ENCODE measurements around the gene TMEM147.

TMEM147 gene

DNA sequence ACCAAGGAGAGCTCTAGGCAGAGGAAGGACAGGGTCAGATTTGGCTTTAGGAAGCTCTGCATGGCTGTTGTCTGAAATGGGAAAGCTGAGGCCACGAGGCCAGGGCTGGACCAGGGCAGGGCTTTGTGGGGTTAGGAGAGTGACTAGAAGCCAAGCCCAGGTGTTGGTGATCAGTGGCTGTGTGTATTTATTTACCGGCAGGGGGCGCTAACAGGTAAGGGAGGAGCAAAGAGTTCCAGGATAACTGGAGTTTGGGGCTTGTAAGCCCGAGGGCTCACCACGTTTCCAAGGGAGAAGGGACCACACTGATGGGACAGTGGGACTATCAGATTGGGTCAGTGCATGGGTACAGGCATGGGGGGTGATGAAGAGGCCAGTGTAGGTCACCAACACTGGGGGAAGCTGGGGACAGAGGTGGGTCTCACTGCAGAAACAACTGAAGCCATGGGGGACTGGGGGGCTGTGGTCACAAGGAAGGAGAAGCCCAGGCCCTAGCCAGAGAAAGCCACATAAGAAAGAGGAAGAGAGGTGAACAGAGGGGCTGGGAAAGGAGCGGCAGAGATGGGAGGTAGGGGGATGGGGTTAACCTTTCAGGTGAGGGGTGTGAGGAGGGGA, 3.9 kb downstream of the TMEM147 start:
- peak; percentile 65 for DNase-seq (ENCODE audit: low spot score)

DNA sequence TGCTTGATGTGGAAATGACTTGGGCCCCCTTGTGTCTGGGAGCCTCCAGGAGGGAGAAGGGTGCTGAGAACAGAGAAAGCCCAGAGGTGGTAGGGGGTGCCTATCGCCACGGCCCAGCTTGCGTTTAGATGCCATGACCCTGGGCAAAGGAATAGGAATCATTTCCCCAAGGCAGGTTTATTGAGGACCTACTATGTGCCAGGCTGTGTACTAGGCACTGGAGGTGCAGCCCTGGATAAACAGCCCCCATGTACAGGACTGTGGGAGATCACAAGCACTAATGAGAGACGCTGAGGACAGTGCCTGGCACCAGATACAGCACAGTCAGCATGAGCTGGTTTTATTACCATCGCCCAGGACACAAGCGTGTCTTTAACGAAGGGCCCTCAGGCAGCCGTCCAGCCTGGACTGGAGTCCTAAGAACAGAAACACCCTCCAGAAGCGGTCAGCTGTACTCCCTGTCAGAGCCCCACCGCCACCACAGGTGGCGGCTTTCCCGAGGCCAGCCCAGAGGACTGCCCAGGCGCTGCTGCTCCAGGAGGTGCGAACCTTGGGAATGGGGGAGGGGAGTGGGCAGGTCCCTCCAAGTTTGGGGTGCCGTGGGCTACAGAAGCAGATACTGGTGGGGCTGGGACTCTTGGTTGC, 4.6 kb downstream of the TMEM147 start:
- no peak for DNase-seq (ENCODE audit: low spot score)

GRCh38 chr19:35551091-35551810, 5.8 kb downstream of the TMEM147 start:
- DNase-seq (ENCODE audit: low spot score): no peak

GRCh38 chr19:35552534-35553384, 7.3 kb downstream of the TMEM147 start:
- DNase-seq (ENCODE audit: low spot score): no peak

- DNase-seq (ENCODE audit: low spot score): no peak
Measured at GRCh38 chr19:35553385-35554000, 8.1 kb downstream of the TMEM147 start.

DNA sequence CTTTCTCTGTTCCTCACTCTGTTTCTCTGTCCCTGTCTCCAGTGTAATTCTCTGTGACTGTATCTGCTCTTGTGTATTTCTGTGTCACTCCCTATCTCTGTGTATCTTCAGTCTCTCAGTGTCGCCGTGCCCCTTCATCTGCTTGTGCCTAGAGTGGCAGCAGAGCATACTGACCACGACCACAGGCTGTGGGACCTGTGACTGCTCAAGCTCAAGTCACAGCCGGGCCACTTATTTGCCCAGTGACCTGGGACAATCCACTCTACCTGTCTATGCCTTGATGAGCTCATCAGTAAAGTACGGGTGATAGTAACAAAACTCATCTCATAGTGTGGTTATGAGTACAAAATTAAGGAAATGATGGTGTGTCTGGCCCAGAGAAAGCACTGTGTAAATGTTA, 8.7 kb downstream of the TMEM147 start:
- no peak for DNase-seq (ENCODE audit: low spot score)

DNA sequence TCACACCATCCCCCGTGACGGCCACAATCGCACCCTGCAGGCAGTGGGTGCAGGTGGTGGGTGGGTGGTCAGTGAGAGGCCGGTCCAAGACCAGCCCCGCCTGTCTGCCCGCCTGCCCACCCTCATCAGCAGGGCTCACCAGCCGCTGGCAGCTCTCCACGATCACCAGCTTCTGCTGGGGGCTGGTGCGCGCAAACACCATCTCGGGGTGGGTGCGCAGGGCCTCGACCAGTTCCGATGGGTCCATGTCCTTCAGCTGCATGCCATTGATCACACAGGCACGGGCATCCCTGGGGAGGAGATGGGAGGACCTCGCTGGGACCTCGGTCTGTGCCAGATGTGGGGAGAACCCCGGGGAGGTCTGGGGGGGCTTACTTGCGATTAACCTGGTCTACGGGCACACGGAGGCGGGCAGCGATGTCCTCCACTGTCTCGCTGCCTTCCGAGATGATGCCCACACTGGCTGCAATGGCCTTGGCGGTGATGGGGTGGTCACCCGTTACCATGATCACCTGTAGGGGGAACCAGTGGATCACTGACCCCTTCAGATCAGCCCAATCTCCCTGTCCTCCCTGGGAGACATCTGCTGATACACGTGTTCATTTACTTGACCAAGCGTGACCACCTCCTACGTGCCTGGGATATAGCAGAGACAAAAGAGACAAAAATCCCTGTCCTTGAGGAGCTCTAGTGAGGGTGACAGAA, 10.0 kb downstream of the TMEM147 start:
- DNase-seq (ENCODE audit: low spot score): peak; percentile 45

GRCh38 chr19:35556025-35556590, 10.7 kb downstream of the TMEM147 start:
- DNase-seq (ENCODE audit: low spot score): no peak

DNA sequence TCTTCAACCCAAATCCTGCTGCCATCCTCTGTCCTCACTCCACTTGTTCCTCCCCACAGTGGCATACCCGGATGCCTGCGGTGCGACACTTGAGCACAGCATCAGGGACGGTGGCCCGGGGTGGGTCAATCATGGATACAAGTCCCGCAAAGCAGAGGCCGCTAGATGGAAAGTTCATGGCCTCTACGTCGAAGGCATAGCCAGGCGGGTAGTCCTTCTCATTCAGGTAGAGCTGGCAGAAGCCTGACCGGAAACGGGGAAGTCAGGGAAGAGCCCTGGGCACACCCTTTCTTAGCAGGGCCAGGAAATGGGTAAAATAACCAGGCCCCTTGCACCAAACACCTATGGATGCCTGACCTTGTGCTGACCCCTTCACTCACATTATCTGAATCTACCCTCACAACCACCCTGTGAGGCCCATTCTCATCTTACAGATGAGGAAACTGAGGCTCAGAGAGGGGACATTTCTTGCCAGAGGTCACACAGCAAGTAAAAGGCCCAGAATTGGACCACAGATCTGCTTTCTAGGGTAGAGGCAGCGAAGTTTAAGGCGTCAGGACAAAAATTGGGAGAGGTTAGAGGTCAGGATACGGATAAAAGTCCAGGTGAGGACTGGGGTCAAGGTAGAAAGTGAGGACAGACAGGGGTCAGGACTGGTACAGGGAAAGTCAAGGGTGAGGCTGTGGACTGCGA, 11.6 kb downstream of the TMEM147 start:
- no peak for DNase-seq (ENCODE audit: low spot score)

DNA sequence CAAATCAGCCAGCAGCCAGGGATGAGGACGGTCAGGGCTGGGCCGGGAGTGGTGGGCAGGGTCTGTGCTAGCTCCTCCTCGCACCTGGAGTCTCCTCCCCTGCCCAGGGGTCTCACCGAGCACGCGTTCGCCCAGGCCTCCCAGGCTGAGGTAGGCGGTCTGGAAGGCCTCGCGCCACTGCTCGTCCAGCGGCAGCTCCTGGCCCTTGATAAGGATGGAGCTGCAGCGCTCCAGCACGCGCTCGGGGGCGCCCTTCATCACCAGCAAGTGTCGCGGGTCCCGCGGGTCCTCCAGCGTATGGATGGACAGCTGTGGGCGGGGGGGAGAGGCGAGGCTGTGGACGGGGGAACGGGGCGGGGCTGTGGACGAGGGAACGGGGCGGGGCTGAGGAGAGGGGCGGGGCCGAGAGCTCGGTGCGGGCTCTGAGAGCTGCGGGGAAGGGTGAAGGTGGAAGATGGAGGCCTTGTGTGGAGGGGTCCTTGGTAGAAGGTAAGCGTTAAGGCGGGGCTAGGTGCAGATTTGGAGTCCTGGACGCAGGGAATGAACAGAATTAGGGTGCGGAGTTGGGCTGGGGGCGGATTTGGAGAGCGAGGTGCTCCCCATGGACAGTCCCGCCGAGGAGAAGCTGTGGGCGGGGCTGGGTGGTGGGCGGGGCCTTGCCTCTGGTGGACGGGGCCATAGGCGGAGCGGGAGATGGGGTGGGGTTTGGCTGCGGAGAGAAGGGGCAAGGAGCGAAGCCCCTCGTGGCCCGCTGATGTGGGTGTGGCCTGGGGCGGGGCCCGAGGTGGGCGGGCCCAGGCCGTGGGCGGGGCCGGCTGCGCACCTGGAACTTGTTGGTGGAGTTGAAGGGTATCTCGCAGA, 12.3 kb downstream of the TMEM147 start:
- no peak for DNase-seq (ENCODE audit: low spot score)

GRCh38 chr19:35558400-35559280, 13.2 kb downstream of the TMEM147 start:
- no peak for DNase-seq (ENCODE audit: low spot score)

- DNase-seq (ENCODE audit: low spot score): no peak
Measured at GRCh38 chr19:35559281-35559659, 13.8 kb downstream of the TMEM147 start.

GRCh38 chr19:35559781-35560180, 14.4 kb downstream of the TMEM147 start:
- DNase-seq (ENCODE audit: low spot score): no peak

- DNase-seq (ENCODE audit: low spot score): no peak
Measured at GRCh38 chr19:35560271-35560670, 14.8 kb downstream of the TMEM147 start.

GRCh38 chr19:35560677-35561076, 15.3 kb downstream of the TMEM147 start:
- DNase-seq (ENCODE audit: low spot score): no peak

- DNase-seq (ENCODE audit: low spot score): no peak
Measured at GRCh38 chr19:35561436-35561835, 16.0 kb downstream of the TMEM147 start.

DNA sequence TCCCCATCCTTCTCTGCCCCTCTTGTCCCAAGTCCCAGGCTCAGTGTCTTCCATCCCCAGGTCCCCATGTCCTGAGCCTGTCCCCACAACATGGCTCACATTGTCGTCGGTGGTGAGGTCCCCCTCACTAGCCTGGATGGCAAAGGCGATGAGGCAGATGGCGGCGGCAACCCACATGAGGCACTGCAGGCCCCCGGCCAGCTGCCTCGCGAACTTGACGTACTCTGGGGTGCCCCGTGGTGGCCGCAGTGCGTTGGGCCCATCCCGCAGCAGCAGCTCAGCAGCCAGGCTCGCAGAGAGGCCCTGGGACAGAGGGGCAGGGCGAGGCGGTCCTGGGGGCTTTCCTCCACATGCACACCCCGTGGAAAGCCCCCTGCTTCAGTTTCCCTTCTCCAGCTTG, 16.9 kb downstream of the TMEM147 start:
- DNase-seq (ENCODE audit: low spot score): no peak

DNA sequence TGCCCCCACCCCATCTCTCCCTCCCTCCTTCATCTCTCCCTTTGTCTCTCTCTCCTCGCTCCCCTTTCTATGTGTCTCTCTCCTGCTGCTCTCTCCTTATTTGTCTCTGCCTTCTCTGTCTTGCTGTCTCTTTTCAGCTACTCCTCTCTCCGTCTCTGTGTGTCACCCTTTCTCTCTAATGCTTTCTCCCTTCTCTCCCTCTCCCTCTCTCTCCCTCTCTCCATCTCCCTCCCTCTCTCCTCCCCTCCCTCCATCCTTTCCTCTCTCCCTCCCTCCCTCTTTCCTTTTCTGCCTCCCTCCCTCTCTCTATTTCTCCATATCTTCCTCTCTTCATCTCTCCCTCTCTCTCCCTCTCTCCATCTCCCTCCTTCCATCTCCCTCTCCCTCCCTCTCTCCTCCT, 17.4 kb downstream of the TMEM147 start:
- no peak for DNase-seq (ENCODE audit: low spot score)

Data from RKO (cell line).